Measurements from ENCODE around the gene TSEN54. TPM values are rescaled to one million over a fixed set of nuclear protein-coding genes. Genes with fewer than 3 reads are reported as not detected.

The TSEN54 gene
- total RNA-seq, 1 donor from 2014 or later, result 21.0 TPM

GRCh38 chr17:75523647-75524046, 7.3 kb downstream of the TSEN54 start:
- ChIA-PET POLR2A (interaction anchor here (0.5 kb wide), 1 partner anchor 175 kb away, joined by 3 read pairs; no protein-coding TSS in a partner anchor), CTCF (interaction anchor here (0.6 to 1.2 kb wide), 2 partner anchors 43 to 310 kb away, joined by 3 read pairs; no protein-coding TSS in a partner anchor)
- H3K9me3 Mint-ChIP-seq, result no peaks in the 10 kb centered on the region
- no peak overlapping the region for H3K27ac Mint-ChIP-seq
- no peaks in the 10 kb centered on the region for H3K27me3 Mint-ChIP-seq
- no peak for ATAC-seq (ENCODE audit: low read depth)
- peaks cover 14% of the 10 kb centered on the region for H3K4me1 Mint-ChIP-seq
- intact Hi-C loops (cut with micrococcal nuclease), result loop anchor here (2.0 kb wide), 3 partner anchors 47 to 97 kb away; partner anchors contain the start of gene TMEM94
- H3K36me3 Mint-ChIP-seq (ENCODE audit: low read depth), result peaks cover 10% of the 10 kb centered on the region
- no peak overlapping the region for H3K4me3 Mint-ChIP-seq
- TF ChIP-seq CTCF (IDR thresholded peaks at IDR 0.05), result no peak
- DNase-seq, result no peak

- H3K9me3 Mint-ChIP-seq, result no peaks in the 10 kb centered on the region
- CTCF ChIA-PET, result interaction anchor here (0.5 to 2.5 kb wide), 6 partner anchors 8 to 1557 kb away, joined by 3 to 16 read pairs (median 3); partner anchors contain the start of gene TSEN54
- peak overlapping the region; percentile 75 for H3K4me3 Mint-ChIP-seq
- POLR2A ChIA-PET, result interaction anchor here (1.0 to 1.8 kb wide), 5 partner anchors 8 to 235 kb away, joined by 3 to 38 read pairs (median 7); partner anchors contain the start of genes SLC25A19 and TSEN54
- ATAC-seq (ENCODE audit: low read depth) (no peak), DNase-seq (no peak)
- H3K27me3 Mint-ChIP-seq, result no peaks in the 10 kb centered on the region
- intact Hi-C loops (cut with micrococcal nuclease), result loop anchor here (2.0 kb wide), 3 partner anchors 46 to 98 kb away; partner anchors contain the start of gene TMEM94
- peaks cover 7% of the 10 kb centered on the region for H3K36me3 Mint-ChIP-seq (ENCODE audit: low read depth)
- TF ChIP-seq CTCF (IDR thresholded peaks at IDR 0.05), result no peak
- peak overlapping the region; percentile 18 for H3K27ac Mint-ChIP-seq
- peaks cover 10% of the 10 kb centered on the region for H3K4me1 Mint-ChIP-seq
Observed at GRCh38 chr17:75524269-75524969, 8.1 kb downstream of the TSEN54 start.

DNA sequence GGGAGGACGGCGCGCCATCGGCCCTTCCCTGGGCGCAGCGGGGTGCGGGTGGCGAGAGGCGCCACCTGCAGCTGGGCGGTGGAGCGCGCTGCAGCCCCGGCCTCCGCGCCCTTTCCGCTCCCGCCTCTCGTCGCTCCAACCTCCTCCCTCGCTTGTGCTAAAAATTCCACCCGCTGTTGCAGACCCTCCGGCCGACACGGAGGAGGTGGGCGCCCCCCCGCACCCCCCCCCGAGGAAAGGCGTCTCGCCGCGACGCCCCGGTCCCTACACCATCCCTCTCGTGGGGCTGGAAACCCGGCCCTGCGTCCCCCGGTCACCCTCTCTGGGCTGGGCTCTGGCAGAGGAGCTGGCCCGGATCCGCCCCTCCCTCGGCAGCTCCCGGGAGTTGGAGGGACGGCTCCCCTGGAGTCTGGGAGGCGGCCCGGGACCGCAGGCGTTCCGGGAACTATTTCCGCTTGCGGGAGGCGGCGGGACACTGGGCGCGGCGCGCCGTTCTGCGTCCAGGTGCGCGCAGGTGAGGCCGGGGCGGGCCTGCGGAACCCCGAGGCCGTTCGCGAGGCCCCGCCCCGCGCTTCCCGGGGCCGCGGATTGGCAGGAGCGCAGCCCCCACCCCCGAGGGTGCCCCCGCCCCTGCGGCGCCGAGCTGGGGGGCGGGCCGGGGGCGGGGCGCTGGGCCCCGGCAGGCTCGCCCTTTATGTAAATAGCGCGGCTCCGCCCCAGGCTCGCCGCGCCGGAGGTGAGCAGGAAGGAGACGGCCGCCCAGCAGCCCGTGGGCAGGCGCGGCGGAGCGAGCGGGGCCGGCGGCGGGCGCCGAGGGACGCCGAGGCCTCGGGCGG, 8.9 kb downstream of the TSEN54 start, which contains the start of gene LLGL2:
Gene LLGL2, plus strand, starts transcription at position 728 of the 836 bp plus-strand sequence. CDS start 17,730 bp downstream, outside the sequence.
- no peaks in the 10 kb centered on the region for H3K9me3 Mint-ChIP-seq
- intact Hi-C loops (cut with micrococcal nuclease), result loop anchor here (1.0 to 2.0 kb wide), 8 partner anchors 9 to 652 kb away; partner anchors contain the start of genes TMEM94 and TSEN54
- H3K4me3 Mint-ChIP-seq, result peak within 1 kb of the TSS; percentile 77
- DNase-seq (peak; percentile 88), ATAC-seq (ENCODE audit: low read depth) (peak; percentile 94)
- CTCF ChIA-PET, result interaction anchor here (0.5 to 2.5 kb wide), 6 partner anchors 9 to 1556 kb away, joined by 3 to 16 read pairs (median 4); partner anchors contain the start of gene TSEN54
- POLR2A ChIA-PET, result interaction anchor here (0.9 to 1.8 kb wide), 9 partner anchors 9 to 446 kb away, joined by 3 to 38 read pairs (median 4); partner anchors contain the start of genes SLC25A19, TMEM94 and TSEN54
- peaks cover 5% of the 10 kb centered on the region for H3K36me3 Mint-ChIP-seq (ENCODE audit: low read depth)
- peaks cover 10% of the 10 kb centered on the region for H3K4me1 Mint-ChIP-seq
- H3K27me3 Mint-ChIP-seq, result no peaks in the 10 kb centered on the region
- no peak for TF ChIP-seq CTCF (IDR thresholded peaks at IDR 0.05)
- peak within 1 kb of the TSS; percentile 18 for H3K27ac Mint-ChIP-seq

GRCh38 chr17:75525806-75526554, 9.7 kb downstream of the TSEN54 start:
- Mint-ChIP-seq H3K9me3 (no peaks in the 10 kb centered on the region), H3K4me1 (peaks cover 10% of the 10 kb centered on the region), H3K36me3 (ENCODE audit: low read depth) (peaks cover 5% of the 10 kb centered on the region), H3K27ac (no peak overlapping the region), H3K4me3 (peak overlapping the region; percentile 77), H3K27me3 (no peaks in the 10 kb centered on the region)
- ATAC-seq (ENCODE audit: low read depth), result no peak
- ChIA-PET POLR2A (interaction anchor here (0.9 to 1.8 kb wide), 9 partner anchors 9 to 447 kb away, joined by 3 to 38 read pairs (median 6); partner anchors contain the start of genes TMEM94 and TSEN54), CTCF (interaction anchor here (0.7 to 2.5 kb wide), 3 partner anchors 10 to 23 kb away, joined by 3 to 16 read pairs (median 4); partner anchors contain the start of gene TSEN54)
- TF ChIP-seq CTCF (IDR thresholded peaks at IDR 0.05), result no peak
- no peak for DNase-seq
- intact Hi-C loops (cut with micrococcal nuclease), result loop anchor here (1.0 to 2.0 kb wide), 8 partner anchors 10 to 653 kb away; partner anchors contain the start of genes TMEM94 and TSEN54
